Measurements from ENCODE around the gene ARSA.

- TF ChIP-seq FOXJ3 (CRISPR knock-in tag; IDR thresholded peaks at IDR 0.05): no peak
- TF ChIP-seq CTCF (IDR thresholded peaks at IDR 0.05): no peak
- TF ChIP-seq RFX5 (IDR thresholded peaks at IDR 0.05; ENCODE audit: low read length): no peak
- no peak for TF ChIP-seq ZBTB33 (IDR thresholded peaks at IDR 0.05; ENCODE audit: borderline replicate concordance, low read depth)
- no peak for TF ChIP-seq RXRA (IDR thresholded peaks at IDR 0.05; ENCODE audit: borderline replicate concordance, low read depth)
- no peak for TF ChIP-seq REST (IDR thresholded peaks at IDR 0.05; ENCODE audit: low read depth, low read length)
- TF ChIP-seq EP300 (IDR thresholded peaks at IDR 0.05; ENCODE audit: borderline replicate concordance in 1 of 2, low read depth in 1 of 2, low read length in 1 of 2): no peak
- no peak for TF ChIP-seq EZH2phosphoT487 (IDR thresholded peaks at IDR 0.05; ENCODE audit: borderline replicate concordance, low read depth)
- TF ChIP-seq NRF1 (IDR thresholded peaks at IDR 0.05; ENCODE audit: low read depth, low read length): no peak
- TF ChIP-seq FOXM1 (IDR thresholded peaks at IDR 0.05; ENCODE audit: low read depth): no peak
- no peak for TF ChIP-seq PBX3 (IDR thresholded peaks at IDR 0.05)
- TF ChIP-seq POLR2AphosphoS5 (IDR thresholded peaks at IDR 0.05; ENCODE audit: low read depth, low read length): no peak
- no peak for TF ChIP-seq MAX (IDR thresholded peaks at IDR 0.05; ENCODE audit: low read depth)
- no peak for TF ChIP-seq TEAD4 (IDR thresholded peaks at IDR 0.05; ENCODE audit: borderline replicate concordance, insufficient read depth)
Observed at GRCh38 chr22:50653256-50653655, 25.3 kb upstream of the ARSA start.
